ENCODE measurements around the gene SF1.

The SF1 gene

GRCh38 chr11:64728757-64729365, 49.5 kb downstream of the SF1 start:
- no peak overlapping the region for H3K27ac Mint-ChIP-seq
- H3K36me3 Mint-ChIP-seq (ENCODE audit: low read depth): no peaks in the 10 kb centered on the region
- H3K9me3 Mint-ChIP-seq: no peaks in the 10 kb centered on the region
- TF ChIP-seq, protein P1, sequence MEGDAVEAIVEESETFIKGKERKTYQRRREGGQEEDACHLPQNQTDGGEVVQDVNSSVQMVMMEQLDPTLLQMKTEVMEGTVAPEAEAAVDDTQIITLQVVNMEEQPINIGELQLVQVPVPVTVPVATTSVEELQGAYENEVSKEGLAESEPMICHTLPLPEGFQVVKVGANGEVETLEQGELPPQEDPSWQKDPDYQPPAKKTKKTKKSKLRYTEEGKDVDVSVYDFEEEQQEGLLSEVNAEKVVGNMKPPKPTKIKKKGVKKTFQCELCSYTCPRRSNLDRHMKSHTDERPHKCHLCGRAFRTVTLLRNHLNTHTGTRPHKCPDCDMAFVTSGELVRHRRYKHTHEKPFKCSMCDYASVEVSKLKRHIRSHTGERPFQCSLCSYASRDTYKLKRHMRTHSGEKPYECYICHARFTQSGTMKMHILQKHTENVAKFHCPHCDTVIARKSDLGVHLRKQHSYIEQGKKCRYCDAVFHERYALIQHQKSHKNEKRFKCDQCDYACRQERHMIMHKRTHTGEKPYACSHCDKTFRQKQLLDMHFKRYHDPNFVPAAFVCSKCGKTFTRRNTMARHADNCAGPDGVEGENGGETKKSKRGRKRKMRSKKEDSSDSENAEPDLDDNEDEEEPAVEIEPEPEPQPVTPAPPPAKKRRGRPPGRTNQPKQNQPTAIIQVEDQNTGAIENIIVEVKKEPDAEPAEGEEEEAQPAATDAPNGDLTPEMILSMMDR (IDR thresholded peaks at IDR 0.05): no peak
- peaks cover 64% of the 10 kb centered on the region for H3K4me1 Mint-ChIP-seq
- DNase-seq: no peak
- H3K4me3 Mint-ChIP-seq: no peak overlapping the region
- H3K27me3 Mint-ChIP-seq (ENCODE audit: low read depth, poor library complexity): peaks cover 25% of the 10 kb centered on the region

DNA sequence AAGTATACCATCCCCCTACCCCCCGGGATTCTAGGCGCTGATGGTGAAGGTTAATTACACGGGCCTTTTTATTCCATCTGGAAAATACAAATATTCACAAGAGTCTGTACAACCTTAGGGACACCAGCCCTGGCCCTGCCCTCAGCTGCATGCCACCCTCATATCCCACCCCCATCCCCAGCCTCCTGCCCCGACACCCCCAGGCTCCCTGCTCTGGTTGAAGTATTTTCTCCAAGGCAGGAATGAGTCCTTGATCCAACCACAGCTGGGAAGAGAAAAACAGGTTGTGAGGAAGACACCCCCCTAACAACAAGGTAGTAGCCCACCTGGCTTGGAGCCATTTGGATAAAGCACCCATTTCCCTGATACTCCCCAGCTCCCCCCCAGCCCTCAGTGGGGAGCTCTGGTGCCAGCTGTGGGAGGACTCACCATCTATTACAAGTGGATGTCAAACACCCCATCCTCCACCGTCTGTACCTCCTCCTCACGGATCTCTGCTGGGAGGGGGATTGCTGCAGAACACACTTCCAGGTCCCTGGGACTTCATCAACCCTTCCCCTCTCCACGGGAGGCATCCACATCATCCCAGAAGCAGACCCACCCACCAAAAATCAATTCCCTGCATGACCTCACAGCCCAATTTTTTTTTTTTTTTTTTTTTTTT, 51.3 kb downstream of the SF1 start:
- Mint-ChIP-seq H3K27me3 (ENCODE audit: low read depth, poor library complexity) (peaks cover 31% of the 10 kb centered on the region), H3K36me3 (ENCODE audit: low read depth) (no peaks in the 10 kb centered on the region), H3K9me3 (no peaks in the 10 kb centered on the region), H3K4me1 (peaks cover 60% of the 10 kb centered on the region), H3K4me3 (no peak overlapping the region), H3K27ac (peak overlapping the region; percentile 74)
- TF ChIP-seq, protein P1 (IDR thresholded peaks at IDR 0.05): no peak
- DNase-seq: no peak

GRCh38 chr11:64726211-64726641, 52.1 kb downstream of the SF1 start:
- Mint-ChIP-seq H3K27me3 (ENCODE audit: low read depth, poor library complexity) (peaks cover 36% of the 10 kb centered on the region), H3K27ac (no peak overlapping the region), H3K4me3 (no peak overlapping the region), H3K9me3 (no peaks in the 10 kb centered on the region), H3K4me1 (peaks cover 60% of the 10 kb centered on the region), H3K36me3 (ENCODE audit: low read depth) (no peaks in the 10 kb centered on the region)
- DNase-seq: peak; percentile 49
- TF ChIP-seq, protein P1 (IDR thresholded peaks at IDR 0.05): no peak

GRCh38 chr11:64724863-64725532, 53.3 kb downstream of the SF1 start:
- H3K4me1 Mint-ChIP-seq: peaks cover 52% of the 10 kb centered on the region
- peaks cover 37% of the 10 kb centered on the region for H3K27me3 Mint-ChIP-seq (ENCODE audit: low read depth, poor library complexity)

GRCh38 chr11:64723907-64724862, 54.2 kb downstream of the SF1 start:
- peaks cover 44% of the 10 kb centered on the region for H3K27me3 Mint-ChIP-seq (ENCODE audit: low read depth, poor library complexity)
- H3K4me3 Mint-ChIP-seq: peak overlapping the region; percentile 60
- H3K9me3 Mint-ChIP-seq: no peaks in the 10 kb centered on the region
- H3K36me3 Mint-ChIP-seq (ENCODE audit: low read depth): no peaks in the 10 kb centered on the region
- TF ChIP-seq, protein P1 (IDR thresholded peaks at IDR 0.05): no peak
- H3K4me1 Mint-ChIP-seq: peaks cover 45% of the 10 kb centered on the region
- DNase-seq: no peak
- no peak overlapping the region for H3K27ac Mint-ChIP-seq

More at GRCh38 chr11:64724863-64725532, 53.3 kb downstream of the SF1 start:
- H3K9me3 Mint-ChIP-seq: no peaks in the 10 kb centered on the region
- no peak for DNase-seq
- TF ChIP-seq, protein P1 (IDR thresholded peaks at IDR 0.05): no peak
- H3K36me3 Mint-ChIP-seq (ENCODE audit: low read depth): no peaks in the 10 kb centered on the region
- H3K27ac Mint-ChIP-seq: peak overlapping the region; percentile 31
- H3K4me3 Mint-ChIP-seq: peak overlapping the region; percentile 24
